GM21619 (cell line): Measurements from ENCODE around the gene IDUA.
"Not testable (repeated sequence)": the region's sequence is repeated elsewhere in the genome, so short reads cannot be mapped to it uniquely, and the experiment has no call there.

ENCODE experiments used
- ATAC-seq: cut with Tn5 transposase; IDR thresholded peaks from one replicate; pipeline ENCODE4 v1.9.1; 2021; ENCODE audit not compliant: unreplicated experiment

IDUA gene

GRCh38 chr4:1043162-1043561 is 56.3 kb downstream of the IDUA start:
- no peak for ATAC-seq

DNA sequence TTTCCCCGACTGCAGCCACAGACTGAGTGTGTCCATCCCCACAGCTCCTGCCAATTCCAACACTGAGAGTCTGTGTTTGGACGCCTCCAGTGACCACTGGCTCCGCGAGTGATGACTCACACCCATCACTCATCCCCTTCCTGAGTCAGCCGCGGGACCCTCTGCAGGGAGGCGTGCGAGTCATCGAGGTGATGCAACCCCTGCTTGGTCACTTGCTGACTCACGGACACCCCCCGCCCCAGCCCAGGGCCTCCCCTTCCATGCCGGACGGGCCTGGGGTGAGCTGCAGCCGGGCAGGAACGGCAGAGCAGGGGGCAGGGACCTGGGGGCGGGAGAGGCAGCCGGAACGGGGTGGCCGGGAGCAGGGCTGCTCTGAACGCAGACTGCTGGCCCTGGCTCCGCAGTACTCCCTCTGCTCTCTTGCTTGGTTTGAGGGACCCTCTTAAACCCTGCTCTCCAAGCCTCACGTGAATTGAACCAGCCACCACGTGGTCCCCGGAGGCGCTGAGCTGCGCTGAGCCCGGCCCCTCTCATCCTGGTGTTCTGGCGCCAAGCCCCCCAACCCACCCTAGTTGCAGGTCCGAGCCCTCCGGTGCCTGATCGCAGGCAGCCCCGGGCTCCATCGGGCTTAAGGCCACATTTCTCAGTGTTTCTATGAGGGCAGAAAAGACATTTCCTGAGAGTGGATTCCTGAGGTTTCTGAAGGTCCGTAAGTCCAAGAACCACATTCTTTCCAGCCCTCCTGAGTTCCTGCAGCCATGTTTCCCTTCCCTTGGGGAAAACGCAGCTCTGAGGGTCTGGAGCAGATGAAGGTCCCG is 57.0 kb downstream of the IDUA start:
- ATAC-seq, result no peak

GRCh38 chr4:1044469-1045192 is 57.8 kb downstream of the IDUA start:
- ATAC-seq, result no peak

- no peak for ATAC-seq
Observed at GRCh38 chr4:1045193-1045594, 58.4 kb downstream of the IDUA start.

DNA sequence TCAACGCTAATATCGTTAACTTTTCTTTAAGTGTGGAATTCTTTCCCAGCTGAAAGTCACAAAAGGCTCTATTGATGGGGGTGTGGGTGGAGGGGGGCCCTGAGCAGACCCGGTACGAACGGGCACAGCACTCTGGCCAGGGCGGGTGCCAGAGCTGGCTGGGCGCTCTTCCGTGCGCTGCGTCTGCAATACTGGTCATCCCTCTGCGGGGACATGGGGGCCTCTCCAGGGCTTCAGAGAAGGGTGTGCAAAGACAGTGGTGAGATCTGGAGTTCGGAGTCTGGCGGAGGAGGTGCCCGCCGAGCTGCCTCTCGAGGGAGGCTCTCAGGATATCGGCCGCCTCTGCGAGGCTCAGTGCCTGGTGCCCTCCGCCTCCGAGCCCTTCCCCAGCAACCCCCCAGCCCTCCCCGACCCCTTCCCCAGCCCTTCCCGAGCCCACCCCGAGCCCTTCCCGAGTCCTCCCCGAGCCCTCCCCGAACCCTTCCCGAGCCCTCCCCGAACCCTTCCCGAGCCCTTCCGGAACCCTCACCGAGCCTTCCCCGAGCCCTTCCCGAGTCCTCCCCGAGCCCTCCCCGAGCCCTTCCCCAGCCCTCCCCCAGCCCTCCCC is 58.9 kb downstream of the IDUA start:
- no peak for ATAC-seq

DNA sequence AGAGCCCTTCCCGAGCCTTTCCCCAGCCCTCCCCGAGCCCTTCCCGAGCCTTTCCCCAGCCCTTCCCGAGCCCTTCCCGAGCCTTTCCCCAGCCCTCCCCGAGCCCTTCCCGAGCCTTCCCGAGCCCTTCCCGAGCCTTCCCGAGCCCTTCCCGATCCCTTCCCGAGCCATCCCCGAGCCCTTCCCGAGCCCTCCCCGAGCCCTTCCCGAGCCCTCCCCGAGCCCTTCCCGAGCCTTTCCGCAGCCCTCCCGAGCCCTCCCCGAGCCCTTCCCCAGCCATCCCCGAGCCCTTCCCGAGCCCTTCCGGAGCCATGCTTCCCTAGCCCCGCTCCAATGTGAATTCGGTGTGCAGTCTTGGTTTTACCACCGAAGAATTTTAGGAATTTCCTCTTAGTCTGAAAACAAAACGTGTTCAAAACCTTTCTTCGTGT is 59.8 kb downstream of the IDUA start:
- ATAC-seq, result not testable (repeated sequence)

GRCh38 chr4:1047106-1047975 is 60.5 kb downstream of the IDUA start:
- no peak for ATAC-seq

DNA sequence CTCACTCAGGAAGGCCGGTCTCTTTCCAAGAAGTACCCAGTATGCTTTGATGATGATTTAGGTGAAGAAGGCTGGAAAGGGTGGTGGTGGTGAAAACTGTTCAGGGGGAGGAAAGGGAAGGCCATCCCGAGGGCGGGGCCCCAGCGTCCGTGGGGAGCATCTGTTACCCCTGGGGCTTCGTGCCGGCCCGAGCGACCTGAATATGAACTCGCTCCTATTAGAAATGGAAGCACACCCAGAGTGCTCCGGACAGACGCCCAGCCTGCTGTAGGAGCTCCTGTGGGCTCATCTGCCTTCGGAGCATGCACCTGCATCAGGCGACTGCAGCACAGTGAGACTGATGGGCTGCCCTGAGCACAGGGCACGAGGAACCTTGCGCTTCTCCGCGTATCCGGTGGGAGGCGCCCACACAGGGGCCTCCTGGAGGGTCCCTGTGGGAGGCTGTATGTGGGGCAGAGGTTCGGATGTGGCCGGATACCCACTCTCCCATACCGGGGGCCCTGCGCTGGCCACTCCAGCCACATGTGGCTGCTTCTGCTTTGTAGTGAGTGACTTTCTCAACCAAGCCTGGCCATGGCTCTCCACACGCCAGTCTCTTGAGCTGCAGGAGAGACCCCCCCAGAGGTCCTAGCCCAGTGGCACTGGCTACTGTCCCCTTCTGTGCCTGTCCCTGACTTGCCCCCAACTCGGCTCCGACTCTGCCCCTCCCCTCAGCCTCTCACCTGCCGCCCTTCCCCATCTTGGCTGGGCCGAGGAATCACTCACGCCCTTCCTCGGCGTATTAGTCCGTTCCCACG is 61.3 kb downstream of the IDUA start:
- no peak for ATAC-seq

GRCh38 chr4:1048773-1049590 is 62.1 kb downstream of the IDUA start:
- ATAC-seq, result no peak

GRCh38 chr4:1049591-1049905 is 62.7 kb downstream of the IDUA start:
- no peak for ATAC-seq

GRCh38 chr4:1050486-1051213 is 63.8 kb downstream of the IDUA start:
- ATAC-seq, result no peak

GRCh38 chr4:1051472-1051871 is 64.6 kb downstream of the IDUA start:
- ATAC-seq, result no peak

DNA sequence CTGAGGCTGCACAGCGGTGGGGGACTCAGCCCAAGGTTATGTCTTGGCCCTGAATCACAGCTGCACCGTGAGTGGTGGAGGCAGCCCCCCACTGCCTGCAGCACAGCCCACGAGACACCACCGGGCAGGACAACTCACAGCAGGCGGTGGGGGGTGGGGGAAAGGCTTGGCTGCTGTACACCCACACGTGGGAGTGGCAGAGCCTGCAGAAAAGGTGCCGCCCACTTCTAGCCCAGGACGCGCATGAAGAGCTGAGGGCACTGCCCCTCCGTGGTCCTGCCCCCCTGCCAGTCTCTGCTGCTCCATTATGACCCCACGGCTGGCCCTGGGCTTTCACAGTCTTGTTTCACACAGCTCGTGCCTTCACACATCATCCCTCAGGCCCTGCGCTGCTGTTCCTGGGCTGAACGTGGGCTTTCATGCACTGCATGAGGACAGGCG is 65.4 kb downstream of the IDUA start:
- no peak for ATAC-seq

- no peak for ATAC-seq
Observed at GRCh38 chr4:1053080-1053661, 66.3 kb downstream of the IDUA start.

DNA sequence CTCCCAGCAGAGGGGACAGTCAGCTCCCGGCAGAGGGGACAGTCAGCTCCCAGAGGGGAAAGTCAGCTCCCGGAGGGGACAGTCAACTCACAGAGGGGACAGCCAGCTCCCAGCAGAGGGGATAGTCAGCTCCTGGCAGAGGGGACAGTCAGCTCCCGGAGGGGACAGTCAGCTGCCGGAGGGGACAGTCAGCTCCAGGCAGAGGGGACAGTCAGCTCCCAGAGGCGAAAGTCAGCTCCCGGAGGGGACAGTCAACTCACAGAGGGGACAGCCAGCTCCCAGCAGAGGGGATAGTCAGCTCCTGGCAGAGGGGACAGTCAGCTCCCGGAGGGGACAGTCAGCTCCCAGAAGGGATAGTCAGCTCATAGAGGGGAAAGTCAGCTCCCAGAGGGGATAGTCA is 67.0 kb downstream of the IDUA start:
- not testable (repeated sequence) for ATAC-seq
